A549 treated with GW870086 at 1 μM for 4 hours (cell line): ENCODE data around the gene MAP3K20. TPM values are rescaled to one million over a fixed set of nuclear protein-coding genes. Genes with fewer than 3 reads are reported as not detected.

ENCODE experiments used
- total RNA-seq: library from RNA; stranded (reverse); fragments of 200-300 nt; extraction: Qiagen RNA extraction; gene quantifications from 5 replicates; pipeline ENCODE4 v1.2.3, GENCODE V29; 2022; ENCODE audit warnings: low read depth

Gene MAP3K20
- total RNA-seq, result 27.5 to 36.2 TPM (median 33.3 TPM) in 5 replicates

GRCh38 chr2:173075781-173076580 is at the start of gene MAP3K20:
Gene MAP3K20 (plus strand): TSS chr2:173075846. CDS start chr2:173091032, 15,186 bp downstream.

